SK-N-SH (cell line): Measurements from ENCODE around the gene GALNT8.

Experiments used
- CTCF ChIP-seq: fragments of 200-600 bp; sonication (generic); IDR thresholded peaks from 2 replicates; pipeline ENCODE4 v1.6.1; 2017; ENCODE audit warnings: antibody characterized with exemption, mild to moderate bottlenecking, moderate library complexity
- ELF1 ChIP-seq: IDR thresholded peaks from 2 replicates; pipeline ENCODE4 v1.4.0; 2012
- GABPA ChIP-seq: IDR thresholded peaks from 2 replicates; pipeline ENCODE4 v1.4.0; 2012; ENCODE audit warnings: low read depth, mild to moderate bottlenecking
- JUND ChIP-seq: IDR thresholded peaks from 2 replicates; pipeline ENCODE4 v1.4.0; 2012
- MAX ChIP-seq: IDR thresholded peaks from 2 replicates; pipeline ENCODE4 v1.4.0; 2012; ENCODE audit warnings: low read depth
- MEF2A ChIP-seq: IDR thresholded peaks from 2 replicates; pipeline ENCODE4 v1.4.0; 2012; ENCODE audit warnings: low read depth, borderline replicate concordance
- MXI1 ChIP-seq: IDR thresholded peaks from 2 replicates; pipeline ENCODE4 v1.6.1; 2012; ENCODE audit warnings: mild to moderate bottlenecking, low read depth, low read length, improper control_type of control experiment
- NRF1 ChIP-seq: IDR thresholded peaks from 2 replicates; pipeline ENCODE4 v1.6.1; 2012; ENCODE audit warnings: low read depth, mild to moderate bottlenecking, low read length
- REST ChIP-seq: IDR thresholded peaks from 2 replicates; pipeline ENCODE4 v1.6.1; 2012; ENCODE audit warnings: mild to moderate bottlenecking, low read depth, low read length, moderate library complexity
- RFX5 ChIP-seq: IDR thresholded peaks from 2 replicates; pipeline ENCODE4 v1.6.1; 2012; ENCODE audit warnings: mild to moderate bottlenecking, improper control_type of control experiment, low read length
- TAF1 ChIP-seq: IDR thresholded peaks from 2 replicates; pipeline ENCODE4 v1.6.1; 2012; ENCODE audit warnings: low read depth, mild to moderate bottlenecking, low read length, moderate library complexity, borderline replicate concordance
- TCF12 ChIP-seq: IDR thresholded peaks from 2 replicates; pipeline ENCODE4 v1.4.0; 2012
- USF2 ChIP-seq: fragments of 150-350 bp; IDR thresholded peaks from 2 replicates; pipeline ENCODE4 v1.6.1; 2017; ENCODE audit warnings: antibody characterized with exemption, low read length, low read depth, borderline replicate concordance
- YY1 ChIP-seq: IDR thresholded peaks from 2 replicates; pipeline ENCODE4 v1.4.0; 2012; ENCODE audit warnings: low read depth, mild to moderate bottlenecking

GRCh38 chr12:4796216-4796615 is 76.0 kb downstream of the GALNT8 start:
- no peak for TF ChIP-seq CTCF
- TF ChIP-seq NRF1 = no peak
- TF ChIP-seq REST = no peak
- TF ChIP-seq USF2 = no peak
- no peak for TF ChIP-seq JUND
- TF ChIP-seq MEF2A = no peak
- TF ChIP-seq GABPA = no peak
- no peak for TF ChIP-seq TAF1
- TF ChIP-seq TCF12 = no peak
- no peak for TF ChIP-seq YY1
- no peak for TF ChIP-seq RFX5
- no peak for TF ChIP-seq MAX
- TF ChIP-seq ELF1 = no peak
- no peak for TF ChIP-seq MXI1
